Trophoblast cell (in vitro differentiated cells and primary cell): ENCODE measurements around the gene MGMT.

Experiments used
- DNase-seq, 2 donors: peaks; one replicate each; pipeline ENCODE4 v3.0.0-alpha.2; 2016
- H2AFZ ChIP-seq: 2 replicates; pipeline ENCODE4 v1.6.1; 2013; ENCODE audit warnings: low read length, moderate library complexity, mild to moderate bottlenecking; ENCODE audit not compliant: insufficient read depth, poor library complexity
- H2AK5ac ChIP-seq: 2 replicates; pipeline ENCODE4 v1.6.1; 2013; ENCODE audit warnings: mild to moderate bottlenecking, low read length
- H2BK120ac ChIP-seq: 2 replicates; pipeline ENCODE4 v1.6.1; 2013; ENCODE audit warnings: low read length, mild to moderate bottlenecking, moderate library complexity; ENCODE audit not compliant: insufficient read depth, poor library complexity
- H2BK12ac ChIP-seq: 2 replicates; pipeline ENCODE4 v1.6.1; 2013; ENCODE audit warnings: mild to moderate bottlenecking, low read length, moderate library complexity
- H2BK5ac ChIP-seq: 2 replicates; pipeline ENCODE4 v1.6.1; 2013; ENCODE audit warnings: low read length, low read depth, moderate library complexity, mild to moderate bottlenecking; ENCODE audit not compliant: poor library complexity
- H3K14ac ChIP-seq: 2 replicates; pipeline ENCODE4 v1.6.1; 2013; ENCODE audit warnings: mild to moderate bottlenecking, low read length
- H3K18ac ChIP-seq: 2 replicates; pipeline ENCODE4 v1.6.1; 2013; ENCODE audit warnings: mild to moderate bottlenecking, low read length
- H3K23ac ChIP-seq: 2 replicates; pipeline ENCODE4 v1.6.1; 2013; ENCODE audit warnings: low read length
- H3K27ac ChIP-seq: 2 replicates; pipeline ENCODE4 v1.5.1; 2013; ENCODE audit warnings: low read depth, mild to moderate bottlenecking, inconsistent platforms, low read length, moderate library complexity
- H3K27me3 ChIP-seq: 2 replicates; pipeline ENCODE4 v1.6.1; 2013; ENCODE audit warnings: inconsistent platforms, mild to moderate bottlenecking, low read length, moderate library complexity; ENCODE audit not compliant: insufficient read depth
- H3K36me3 ChIP-seq, 2 experiments: 1 replicate in 1 of 2; 2 replicates in 1 of 2; pipeline ENCODE4 v1.6.1; 2013; ENCODE audit warnings: low read length in 2 of 2, mild to moderate bottlenecking in 2 of 2, moderate library complexity in 1 of 2; ENCODE audit not compliant: insufficient read depth in 2 of 2, control insufficient read depth in 1 of 2
- H3K4ac ChIP-seq: 2 replicates; pipeline ENCODE4 v1.6.1; 2013; ENCODE audit warnings: low read depth, mild to moderate bottlenecking, low read length, moderate library complexity
- H3K4me1 ChIP-seq, 2 experiments: 1 replicate in 1 of 2; 2 replicates in 1 of 2; pipeline ENCODE4 v1.6.1; 2013; ENCODE audit warnings: low read length in 2 of 2, mild to moderate bottlenecking in 2 of 2, moderate library complexity in 1 of 2; ENCODE audit not compliant: insufficient read depth in 2 of 2, control insufficient read depth in 1 of 2
- H3K4me2 ChIP-seq: 2 replicates; pipeline ENCODE4 v1.6.1; 2013; ENCODE audit warnings: inconsistent platforms, mild to moderate bottlenecking, low read length, moderate library complexity
- H3K4me3 ChIP-seq: 2 replicates; pipeline ENCODE4 v1.5.1; 2013; ENCODE audit warnings: mild to moderate bottlenecking, low read depth, low read length, inconsistent platforms
- H3K79me1 ChIP-seq: one replicate; pipeline ENCODE4 v1.6.1; 2013; ENCODE audit warnings: low read length
- H3K79me2 ChIP-seq: 2 replicates; pipeline ENCODE4 v1.6.1; 2013; ENCODE audit warnings: low read length, mild to moderate bottlenecking; ENCODE audit not compliant: control insufficient read depth, insufficient read depth, poor library complexity
- H3K9ac ChIP-seq: 2 replicates; pipeline ENCODE4 v1.6.1; 2013; ENCODE audit warnings: mild to moderate bottlenecking, low read length
- H3K9me3 ChIP-seq: 2 replicates; pipeline ENCODE4 v1.6.1; 2013; ENCODE audit warnings: low read depth, mild to moderate bottlenecking, control low read depth, inconsistent platforms, low read length; ENCODE audit not compliant: insufficient read depth
- H4K12ac ChIP-seq: 2 replicates; pipeline ENCODE4 v1.6.1; 2013; ENCODE audit warnings: low read depth, mild to moderate bottlenecking, low read length, moderate library complexity
- H4K8ac ChIP-seq: 2 replicates; pipeline ENCODE4 v1.6.1; 2013; ENCODE audit warnings: low read depth, mild to moderate bottlenecking, low read length, moderate library complexity
- H4K91ac ChIP-seq: one replicate; pipeline ENCODE4 v1.6.1; 2013; ENCODE audit warnings: low read depth, mild to moderate bottlenecking, low read length, moderate library complexity
- WGBS: extraction: QIAGEN DNeasy Blood & Tissue Kit; methylation state at CpG from one replicate; pipeline ENCODE4 v1.1.7; 2013; ENCODE audit warnings: missing lambda C conversion rate; ENCODE audit not compliant: insufficient read length, insufficient coverage; ENCODE audit errors: extremely low coverage; 5-methylcytosine and 5-hydroxymethylcytosine counted together

MGMT gene

DNA sequence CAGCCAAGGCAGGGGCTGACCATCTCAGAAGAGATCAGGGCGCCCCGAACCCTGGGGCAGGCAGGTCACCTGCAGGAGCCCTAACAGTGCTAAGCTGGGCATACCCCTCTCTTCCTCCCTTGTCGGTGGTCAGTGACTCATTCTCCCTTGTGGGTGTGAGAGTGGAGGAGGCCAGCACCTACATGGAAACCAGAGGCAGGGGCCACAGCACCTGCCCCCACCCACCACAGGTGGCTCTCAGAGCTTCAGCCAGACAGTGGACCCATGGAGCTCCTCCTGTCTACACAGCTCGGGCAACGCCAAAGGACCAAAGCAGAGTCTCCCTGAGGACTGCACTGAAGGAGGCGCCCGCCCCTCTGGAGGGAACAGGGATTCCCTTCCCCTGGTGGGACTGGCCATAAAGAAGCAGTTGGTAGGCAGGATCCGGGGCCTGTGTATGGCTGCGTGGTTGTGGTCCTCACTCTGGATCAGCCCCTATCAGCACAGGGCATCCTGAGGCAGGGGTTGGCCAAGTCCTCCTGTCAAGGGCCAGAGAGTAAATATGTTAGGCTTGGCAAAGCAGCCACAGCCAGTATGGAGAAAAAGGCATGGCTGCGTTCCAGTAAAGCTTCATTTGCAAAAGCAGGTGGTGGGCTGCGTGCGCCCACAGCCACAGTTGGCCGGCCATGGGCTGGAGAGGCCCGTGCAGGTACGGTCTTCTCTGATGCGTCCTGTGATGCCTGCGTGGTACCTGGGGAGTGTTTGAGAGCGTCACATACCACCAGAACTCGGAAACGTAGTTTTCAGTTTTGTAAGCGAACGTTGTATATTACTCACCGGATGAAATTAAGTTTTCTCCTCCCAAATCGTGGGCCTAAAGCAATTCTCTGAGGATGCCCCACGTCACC, 298.9 kb downstream of the MGMT start:
- Histone ChIP-seq H3K27ac (no peak overlapping the region), H4K8ac (no peak overlapping the region)

DNA sequence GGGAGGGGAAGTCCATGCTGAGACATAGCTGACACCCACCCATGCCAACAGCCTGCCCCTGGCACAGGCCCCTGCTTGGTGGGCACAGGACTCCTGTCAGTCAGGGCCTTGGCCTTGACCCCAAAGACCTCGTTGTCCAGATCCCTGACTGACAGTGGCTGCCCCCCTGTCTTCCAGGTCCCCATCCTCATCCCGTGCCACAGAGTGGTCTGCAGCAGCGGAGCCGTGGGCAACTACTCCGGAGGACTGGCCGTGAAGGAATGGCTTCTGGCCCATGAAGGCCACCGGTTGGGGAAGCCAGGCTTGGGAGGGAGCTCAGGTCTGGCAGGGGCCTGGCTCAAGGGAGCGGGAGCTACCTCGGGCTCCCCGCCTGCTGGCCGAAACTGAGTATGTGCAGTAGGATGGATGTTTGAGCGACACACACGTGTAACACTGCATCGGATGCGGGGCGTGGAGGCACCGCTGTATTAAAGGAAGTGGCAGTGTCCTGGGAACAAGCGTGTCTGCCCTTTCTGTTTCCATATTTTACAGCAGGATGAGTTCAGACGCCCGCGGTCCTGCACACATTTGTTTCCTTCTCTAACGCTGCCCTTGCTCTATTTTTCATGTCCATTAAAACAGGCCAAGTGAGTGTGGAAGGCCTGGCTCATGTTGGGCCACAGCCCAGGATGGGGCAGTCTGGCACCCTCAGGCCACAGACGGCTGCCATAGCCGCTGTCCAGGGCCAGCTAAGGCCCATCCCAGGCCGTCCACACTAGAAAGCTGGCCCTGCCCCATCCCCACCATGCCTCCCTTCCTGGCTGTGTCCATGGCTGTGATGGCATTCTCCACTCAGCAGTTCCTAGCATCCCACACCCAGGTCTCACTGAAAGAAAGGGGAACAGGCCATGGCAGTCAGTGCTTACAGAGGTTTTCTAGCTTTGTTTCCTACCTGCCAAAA, 299.8 kb downstream of the MGMT start:
- H3K36me3 ChIP-seq = no peaks in the 10 kb centered on the region
- no peak overlapping the region for H2BK5ac ChIP-seq
- no peak overlapping the region for H3K27ac ChIP-seq
- H3K79me2 ChIP-seq = no peaks in the 10 kb centered on the region
- no peak overlapping the region for H4K8ac ChIP-seq
- no peaks in the 10 kb centered on the region for H3K27me3 ChIP-seq
- H3K18ac ChIP-seq = no peak overlapping the region
- no peak overlapping the region for H3K23ac ChIP-seq
- H3K4me3 ChIP-seq = no peak overlapping the region
- H3K9me3 ChIP-seq = no peaks in the 10 kb centered on the region
- no peak overlapping the region for H2BK120ac ChIP-seq
- no peak overlapping the region for H4K91ac ChIP-seq
- H3K4me1 ChIP-seq = no peaks in the 10 kb centered on the region
- H3K4ac ChIP-seq = no peak overlapping the region
- H2AFZ ChIP-seq = no peak overlapping the region
- H3K4me2 ChIP-seq = no peak overlapping the region
- no peak overlapping the region for H4K12ac ChIP-seq
- no peak for DNase-seq
- H2BK12ac ChIP-seq = no peak overlapping the region
- no peak overlapping the region for H3K14ac ChIP-seq
- H3K9ac ChIP-seq = no peak overlapping the region
- H2AK5ac ChIP-seq = no peak overlapping the region
- no peaks in the 10 kb centered on the region for H3K79me1 ChIP-seq
- WGBS = no CpG with 5 or more reads among the region's 25 CpGs

More for the DNA sequence above, 298.9 kb downstream of the MGMT start:
- Histone ChIP-seq H3K4me1 (no peaks in the 10 kb centered on the region), H3K9ac (no peak overlapping the region), H4K91ac (no peak overlapping the region), H3K9me3 (no peaks in the 10 kb centered on the region), H4K12ac (no peak overlapping the region), H3K79me2 (no peaks in the 10 kb centered on the region), H2BK12ac (no peak overlapping the region), H3K4me3 (no peak overlapping the region), H2AFZ (no peak overlapping the region), H2BK120ac (no peak overlapping the region), H2AK5ac (no peak overlapping the region), H3K18ac (no peak overlapping the region), H3K14ac (no peak overlapping the region), H2BK5ac (no peak overlapping the region), H3K79me1 (no peaks in the 10 kb centered on the region), H3K4me2 (no peak overlapping the region), H3K36me3 (no peaks in the 10 kb centered on the region), H3K27me3 (no peaks in the 10 kb centered on the region), H3K4ac (no peak overlapping the region), H3K23ac (no peak overlapping the region)
- DNase-seq = no peak
- WGBS = no CpG with 5 or more reads among the region's 25 CpGs

DNA sequence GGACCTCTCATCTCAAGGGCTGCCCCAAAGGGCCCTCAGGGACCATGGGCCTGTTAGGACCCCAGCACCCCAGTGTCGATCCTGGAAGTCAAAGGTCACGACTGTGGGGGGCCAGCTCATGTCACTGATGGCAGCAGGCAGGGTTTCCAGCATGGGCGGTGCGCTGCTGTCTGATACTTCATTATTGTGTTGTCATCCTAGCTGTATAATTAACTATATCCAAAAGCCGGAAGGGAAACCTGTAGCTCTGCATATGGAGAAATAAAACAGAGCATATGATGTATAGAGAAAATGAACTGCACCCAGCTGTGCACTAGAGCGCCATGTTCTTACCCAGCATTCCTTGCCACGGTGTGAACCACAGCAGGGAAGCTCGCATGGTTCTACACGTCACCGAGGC, 300.7 kb downstream of the MGMT start:
- Histone ChIP-seq H3K36me3 (no peaks in the 10 kb centered on the region), H3K4me1 (no peaks in the 10 kb centered on the region), H3K9ac (no peak overlapping the region), H2AK5ac (no peak overlapping the region), H3K4ac (no peak overlapping the region), H4K8ac (no peak overlapping the region), H3K18ac (no peak overlapping the region), H3K9me3 (no peaks in the 10 kb centered on the region), H3K14ac (no peak overlapping the region), H3K4me2 (no peak overlapping the region), H4K91ac (no peak overlapping the region), H3K27me3 (no peaks in the 10 kb centered on the region), H3K79me1 (no peaks in the 10 kb centered on the region), H2BK5ac (no peak overlapping the region), H3K4me3 (no peak overlapping the region), H2BK12ac (no peak overlapping the region), H2AFZ (no peak overlapping the region), H3K23ac (no peak overlapping the region), H3K27ac (no peak overlapping the region), H3K79me2 (no peaks in the 10 kb centered on the region), H4K12ac (no peak overlapping the region), H2BK120ac (no peak overlapping the region)
- no CpG with 5 or more reads among the region's 10 CpGs for WGBS
- DNase-seq = no peak

DNA sequence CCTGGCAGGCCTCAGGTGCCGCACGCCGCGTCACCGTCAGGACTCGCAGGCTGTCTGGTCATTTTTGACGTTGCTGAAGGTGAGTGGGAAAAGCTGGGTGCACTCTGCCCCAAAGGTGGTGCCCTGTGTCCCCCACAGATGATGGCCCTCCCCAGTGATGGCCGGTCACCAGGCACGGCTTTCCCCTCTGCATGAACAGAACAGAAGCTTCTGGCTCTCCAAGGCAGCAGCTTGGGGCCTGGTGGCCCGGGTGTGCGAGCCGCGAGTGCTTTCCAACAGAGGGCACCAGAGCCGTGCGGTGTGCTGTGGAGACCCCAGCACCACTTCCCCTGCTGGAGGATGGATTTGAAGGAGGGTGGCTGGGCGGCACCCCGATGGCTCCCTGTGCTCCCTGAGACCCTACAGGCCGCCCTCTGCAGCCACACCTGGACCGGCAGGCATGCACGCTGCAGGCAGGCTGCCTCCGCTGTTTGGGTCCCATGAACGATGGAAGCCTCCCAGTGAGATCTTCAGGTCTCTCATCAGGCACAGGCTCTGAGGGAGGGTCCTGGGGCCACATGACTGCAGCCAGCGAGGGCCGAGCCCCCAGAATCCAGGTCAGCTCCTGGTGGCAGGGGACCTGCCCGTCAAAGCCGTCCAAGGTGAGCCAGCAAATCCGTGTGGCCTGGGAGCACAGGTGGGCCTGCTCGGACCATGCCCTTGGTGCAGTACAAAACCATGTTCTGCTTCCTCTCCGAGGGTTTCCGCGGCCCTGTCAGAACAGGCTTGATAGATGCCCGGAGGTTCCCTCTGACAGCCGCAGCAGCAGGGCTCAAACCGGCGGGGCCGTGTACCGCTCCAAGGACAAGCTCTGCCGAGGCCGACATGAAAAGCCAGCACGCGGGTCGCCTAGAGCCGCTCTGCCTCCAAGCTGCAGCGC, 301.7 kb downstream of the MGMT start:
- Histone ChIP-seq H4K91ac (no peak overlapping the region), H4K12ac (no peak overlapping the region), H3K18ac (no peak overlapping the region), H3K27ac (no peak overlapping the region), H3K4me3 (no peak overlapping the region), H3K9me3 (no peaks in the 10 kb centered on the region), H3K4ac (no peak overlapping the region), H2AK5ac (no peak overlapping the region), H3K36me3 (no peaks in the 10 kb centered on the region), H3K9ac (no peak overlapping the region), H3K4me1 (no peaks in the 10 kb centered on the region), H3K23ac (no peak overlapping the region), H3K79me2 (no peaks in the 10 kb centered on the region), H3K4me2 (no peak overlapping the region), H2BK120ac (no peak overlapping the region), H4K8ac (no peak overlapping the region), H3K27me3 (no peaks in the 10 kb centered on the region), H3K79me1 (no peaks in the 10 kb centered on the region), H2AFZ (no peak overlapping the region), H2BK12ac (no peak overlapping the region), H3K14ac (no peak overlapping the region), H2BK5ac (no peak overlapping the region)
- no peak for DNase-seq
- WGBS = no CpG with 5 or more reads among the region's 44 CpGs
